ENCODE results near the gene PBX1. TPM values are rescaled to one million over a fixed set of nuclear protein-coding genes. Genes with fewer than 3 reads are reported as not detected.
A peak's percentile ranks its signal among the peaks of the same experiment; 100 is the strongest.

PBX1 gene
- total RNA-seq (2012; rRNA removed), result 13.7 and 14.2 TPM in 2 replicates

DNA sequence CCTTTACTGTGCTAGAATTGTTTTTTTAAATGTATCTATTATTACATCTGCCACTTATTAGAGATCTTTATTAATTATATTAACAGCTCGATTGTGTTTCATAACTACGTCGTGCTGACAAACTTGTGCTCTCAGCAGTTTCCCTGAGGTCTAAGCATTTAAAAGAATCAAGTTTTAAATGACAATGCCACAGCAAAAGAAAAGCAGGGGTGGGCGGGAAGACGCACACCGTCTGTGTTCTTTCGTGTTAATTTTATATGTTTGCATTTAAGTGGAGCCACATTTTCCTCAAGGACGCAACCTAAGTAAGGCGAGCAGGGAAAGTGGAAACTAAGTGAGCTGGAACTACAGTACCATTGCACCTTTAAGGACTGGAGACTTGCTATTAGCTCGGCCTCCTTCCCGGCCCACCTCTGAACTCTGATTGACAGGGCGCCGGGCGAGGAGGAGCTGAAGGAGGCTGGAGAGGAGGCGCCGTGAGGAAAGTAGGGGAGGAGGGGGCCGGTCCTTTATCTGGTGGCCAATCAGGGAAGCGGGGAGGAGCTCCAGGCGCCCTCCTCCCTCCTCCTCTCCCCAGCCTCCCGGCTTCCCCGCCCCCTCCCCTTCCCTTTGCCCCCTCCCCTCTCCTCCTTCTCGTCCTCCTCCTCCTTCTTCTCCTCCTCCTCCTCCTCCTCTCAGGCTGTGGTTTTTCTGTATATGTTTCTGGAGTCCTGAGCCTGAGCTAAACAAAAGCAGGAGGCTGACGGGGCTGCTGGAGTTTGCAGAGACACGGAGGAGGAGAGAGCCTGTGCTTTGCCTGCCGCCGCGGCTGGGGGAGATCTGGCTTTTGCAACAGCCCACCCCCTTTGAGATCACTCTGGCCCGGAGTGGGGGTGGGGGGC lies at the start of gene PBX1:
PBX1 (plus strand) TSS at position 724 of the 881 bp plus-strand sequence.
- Histone ChIP-seq H3K27me3 (ENCODE audit: control insufficient read depth, insufficient read depth, low read length) (no peaks in the 10 kb centered on the region), H3K36me3 (ENCODE audit: insufficient read depth, low read length) (no peaks in the 10 kb centered on the region), H3K9me3 (replicated peaks; ENCODE audit: low read length) (no peaks in the 10 kb centered on the region), H3K9ac (ENCODE audit: low read depth, low read length) (peak within 1 kb of the TSS; percentile 80), H3K4me1 (ENCODE audit: control insufficient read depth, insufficient read depth, low read length) (peaks cover 14% of the 10 kb centered on the region), H3K4me3 (ENCODE audit: low read length) (peak within 1 kb of the TSS; percentile 84), H3K4me2 (ENCODE audit: low read length) (peak within 1 kb of the TSS; percentile 89)

DNA sequence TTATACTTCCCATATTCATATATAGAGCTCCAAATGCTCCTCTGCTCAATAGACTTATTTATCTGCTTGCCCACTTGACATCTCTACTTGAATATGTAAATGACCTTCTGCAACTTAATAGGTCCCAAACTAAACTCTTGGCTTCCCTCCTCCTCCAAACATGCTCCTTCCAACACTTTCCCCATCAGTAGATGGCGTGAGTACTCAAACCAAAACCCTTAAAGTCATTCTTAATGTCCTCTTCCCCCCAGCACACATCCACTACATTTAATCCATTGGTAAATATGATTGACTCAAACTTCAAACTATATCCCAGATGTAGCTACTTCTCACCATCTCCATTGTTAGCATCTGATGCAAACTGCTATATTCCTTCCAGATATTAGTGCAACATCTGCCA lies 48.5 kb upstream of the PBX1 start:
- no peak overlapping the region for H3K4me3 ChIP-seq (ENCODE audit: low read length)
- H3K36me3 ChIP-seq (ENCODE audit: insufficient read depth, low read length), result no peaks in the 10 kb centered on the region
- no peak overlapping the region for H3K4me2 ChIP-seq (ENCODE audit: low read length)
- H3K4me1 ChIP-seq (ENCODE audit: control insufficient read depth, insufficient read depth, low read length), result no peaks in the 10 kb centered on the region
- no peak overlapping the region for H3K9ac ChIP-seq (ENCODE audit: low read depth, low read length)
- H3K27me3 ChIP-seq (ENCODE audit: control insufficient read depth, insufficient read depth, low read length), result peaks cover 5% of the 10 kb centered on the region
- H3K9me3 ChIP-seq (replicated peaks; ENCODE audit: low read length), result no peaks in the 10 kb centered on the region

GRCh38 chr1:164511001-164511705 lies 47.8 kb upstream of the PBX1 start:
- H3K36me3 ChIP-seq (ENCODE audit: insufficient read depth, low read length), result no peaks in the 10 kb centered on the region
- H3K9ac ChIP-seq (ENCODE audit: low read depth, low read length), result no peak overlapping the region
- H3K4me1 ChIP-seq (ENCODE audit: control insufficient read depth, insufficient read depth, low read length), result no peaks in the 10 kb centered on the region
- no peak overlapping the region for H3K4me3 ChIP-seq (ENCODE audit: low read length)
- H3K4me2 ChIP-seq (ENCODE audit: low read length), result no peak overlapping the region
- H3K9me3 ChIP-seq (replicated peaks; ENCODE audit: low read length), result no peaks in the 10 kb centered on the region
- peaks cover 12% of the 10 kb centered on the region for H3K27me3 ChIP-seq (ENCODE audit: control insufficient read depth, insufficient read depth, low read length)

DNA sequence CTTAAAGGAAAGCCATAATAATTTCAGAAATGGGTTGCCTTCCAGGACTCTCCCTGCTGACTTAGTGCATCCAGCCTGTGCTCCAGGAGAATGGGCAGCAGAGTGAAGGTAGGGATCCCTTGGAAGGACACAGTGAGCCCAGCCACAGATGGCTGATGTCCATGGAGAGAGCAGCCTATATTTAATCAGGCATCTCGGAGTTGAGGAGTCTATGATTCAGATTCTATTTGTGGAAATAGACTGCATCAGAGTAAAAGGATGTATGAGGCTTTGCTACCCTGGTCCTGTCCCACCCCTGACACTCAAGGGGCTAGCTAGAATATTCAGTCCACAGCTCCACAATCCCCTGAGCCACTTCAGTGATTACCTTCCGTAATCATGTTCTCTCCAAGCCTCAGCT lies 43.8 kb upstream of the PBX1 start:
- Histone ChIP-seq H3K4me2 (ENCODE audit: low read length) (no peak overlapping the region), H3K27me3 (ENCODE audit: control insufficient read depth, insufficient read depth, low read length) (peaks cover 17% of the 10 kb centered on the region), H3K4me1 (ENCODE audit: control insufficient read depth, insufficient read depth, low read length) (no peaks in the 10 kb centered on the region), H3K36me3 (ENCODE audit: insufficient read depth, low read length) (no peaks in the 10 kb centered on the region), H3K4me3 (ENCODE audit: low read length) (no peak overlapping the region), H3K9me3 (replicated peaks; ENCODE audit: low read length) (no peaks in the 10 kb centered on the region), H3K9ac (ENCODE audit: low read depth, low read length) (no peak overlapping the region)

DNA sequence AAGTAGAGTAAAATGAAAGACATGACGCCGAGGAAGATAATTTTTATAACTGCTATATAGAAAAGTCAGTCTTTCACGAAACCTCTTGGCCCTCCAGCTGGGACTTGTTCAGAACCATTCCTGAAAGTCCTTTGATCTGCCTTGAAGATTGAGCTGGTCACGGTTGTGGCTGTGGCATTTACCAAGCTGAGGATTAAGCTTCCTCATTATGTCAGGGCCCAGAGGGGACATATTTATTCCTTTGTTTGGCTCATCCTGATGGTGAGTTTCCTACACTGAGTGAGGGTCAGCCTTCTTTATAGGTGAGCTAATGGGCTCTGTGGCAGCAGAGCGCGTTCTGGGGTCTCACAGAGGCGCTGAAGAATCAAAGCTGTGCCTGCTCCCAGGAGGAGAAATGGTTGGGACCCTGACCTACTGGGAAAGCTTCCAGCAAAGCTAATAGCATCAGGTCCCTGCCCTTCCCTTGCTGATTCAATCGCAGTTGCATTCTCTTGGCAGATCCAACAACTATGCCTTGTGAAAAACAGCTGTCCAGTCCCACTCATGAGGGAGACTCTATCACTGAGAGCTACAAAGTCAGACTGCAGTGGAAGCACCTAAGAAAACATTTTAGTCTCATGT lies 43.2 kb upstream of the PBX1 start:
- Histone ChIP-seq H3K4me2 (ENCODE audit: low read length) (no peak overlapping the region), H3K36me3 (ENCODE audit: insufficient read depth, low read length) (no peaks in the 10 kb centered on the region), H3K9me3 (replicated peaks; ENCODE audit: low read length) (no peaks in the 10 kb centered on the region), H3K4me3 (ENCODE audit: low read length) (no peak overlapping the region), H3K9ac (ENCODE audit: low read depth, low read length) (no peak overlapping the region), H3K27me3 (ENCODE audit: control insufficient read depth, insufficient read depth, low read length) (peaks cover 17% of the 10 kb centered on the region), H3K4me1 (ENCODE audit: control insufficient read depth, insufficient read depth, low read length) (no peaks in the 10 kb centered on the region)

- no peak overlapping the region for H3K4me2 ChIP-seq (ENCODE audit: low read length)
- no peaks in the 10 kb centered on the region for H3K9me3 ChIP-seq (replicated peaks; ENCODE audit: low read length)
- no peaks in the 10 kb centered on the region for H3K36me3 ChIP-seq (ENCODE audit: insufficient read depth, low read length)
- no peak overlapping the region for H3K4me3 ChIP-seq (ENCODE audit: low read length)
- no peak overlapping the region for H3K9ac ChIP-seq (ENCODE audit: low read depth, low read length)
- no peaks in the 10 kb centered on the region for H3K4me1 ChIP-seq (ENCODE audit: control insufficient read depth, insufficient read depth, low read length)
- H3K27me3 ChIP-seq (ENCODE audit: control insufficient read depth, insufficient read depth, low read length), result peaks cover 17% of the 10 kb centered on the region
These were observed 42.4 kb upstream of the PBX1 start for GRCh38 chr1:164516591-164516990.

GRCh38 chr1:164518692-164519332 lies 40.2 kb upstream of the PBX1 start:
- Histone ChIP-seq H3K9ac (ENCODE audit: low read depth, low read length) (no peak overlapping the region), H3K4me2 (ENCODE audit: low read length) (no peak overlapping the region), H3K4me1 (ENCODE audit: control insufficient read depth, insufficient read depth, low read length) (no peaks in the 10 kb centered on the region), H3K9me3 (replicated peaks; ENCODE audit: low read length) (no peaks in the 10 kb centered on the region), H3K27me3 (ENCODE audit: control insufficient read depth, insufficient read depth, low read length) (peaks cover 17% of the 10 kb centered on the region), H3K4me3 (ENCODE audit: low read length) (no peak overlapping the region), H3K36me3 (ENCODE audit: insufficient read depth, low read length) (no peaks in the 10 kb centered on the region)

DNA sequence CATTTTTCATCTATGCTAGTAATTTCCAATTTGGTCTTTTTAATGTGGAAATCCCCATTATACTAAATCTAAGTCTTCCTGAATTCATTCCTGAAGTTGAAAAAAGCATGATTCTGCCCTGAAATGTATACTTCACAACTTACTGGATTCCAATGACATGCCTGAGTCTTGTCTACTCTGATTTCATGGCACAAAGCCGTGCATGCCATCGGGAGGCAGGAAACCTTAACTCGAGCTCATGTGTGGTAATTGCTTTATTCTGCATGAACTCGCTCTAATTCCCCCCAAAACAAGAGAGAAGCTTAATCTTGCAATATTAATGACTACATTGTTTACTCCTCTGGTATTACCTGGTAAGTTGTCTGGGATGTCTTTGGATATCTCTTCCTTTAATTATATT lies 39.6 kb upstream of the PBX1 start:
- Histone ChIP-seq H3K9me3 (replicated peaks; ENCODE audit: low read length) (no peaks in the 10 kb centered on the region), H3K27me3 (ENCODE audit: control insufficient read depth, insufficient read depth, low read length) (peaks cover 17% of the 10 kb centered on the region), H3K4me2 (ENCODE audit: low read length) (no peak overlapping the region), H3K9ac (ENCODE audit: low read depth, low read length) (no peak overlapping the region), H3K4me1 (ENCODE audit: control insufficient read depth, insufficient read depth, low read length) (no peaks in the 10 kb centered on the region), H3K4me3 (ENCODE audit: low read length) (no peak overlapping the region), H3K36me3 (ENCODE audit: insufficient read depth, low read length) (no peaks in the 10 kb centered on the region)

DNA sequence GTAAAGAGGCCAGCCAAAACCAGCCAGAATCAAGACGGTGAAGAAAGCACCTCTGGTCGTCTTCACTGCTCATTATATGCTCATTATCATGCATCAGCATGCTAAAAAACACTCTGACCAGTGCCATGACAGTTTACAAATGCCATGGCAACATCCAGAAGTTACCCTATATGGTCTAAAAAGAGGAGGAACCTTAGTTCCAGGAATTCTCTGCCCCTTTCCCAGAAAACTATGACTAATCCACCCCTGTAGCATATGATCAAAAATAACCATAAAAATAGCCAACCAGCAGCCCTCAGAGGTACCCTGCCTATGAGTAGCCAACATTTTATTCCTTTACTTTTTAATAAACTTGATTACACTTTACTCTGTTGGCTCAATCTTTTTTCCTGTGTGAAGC lies 34.2 kb upstream of the PBX1 start:
- H3K27me3 ChIP-seq (ENCODE audit: control insufficient read depth, insufficient read depth, low read length), result no peaks in the 10 kb centered on the region

DNA sequence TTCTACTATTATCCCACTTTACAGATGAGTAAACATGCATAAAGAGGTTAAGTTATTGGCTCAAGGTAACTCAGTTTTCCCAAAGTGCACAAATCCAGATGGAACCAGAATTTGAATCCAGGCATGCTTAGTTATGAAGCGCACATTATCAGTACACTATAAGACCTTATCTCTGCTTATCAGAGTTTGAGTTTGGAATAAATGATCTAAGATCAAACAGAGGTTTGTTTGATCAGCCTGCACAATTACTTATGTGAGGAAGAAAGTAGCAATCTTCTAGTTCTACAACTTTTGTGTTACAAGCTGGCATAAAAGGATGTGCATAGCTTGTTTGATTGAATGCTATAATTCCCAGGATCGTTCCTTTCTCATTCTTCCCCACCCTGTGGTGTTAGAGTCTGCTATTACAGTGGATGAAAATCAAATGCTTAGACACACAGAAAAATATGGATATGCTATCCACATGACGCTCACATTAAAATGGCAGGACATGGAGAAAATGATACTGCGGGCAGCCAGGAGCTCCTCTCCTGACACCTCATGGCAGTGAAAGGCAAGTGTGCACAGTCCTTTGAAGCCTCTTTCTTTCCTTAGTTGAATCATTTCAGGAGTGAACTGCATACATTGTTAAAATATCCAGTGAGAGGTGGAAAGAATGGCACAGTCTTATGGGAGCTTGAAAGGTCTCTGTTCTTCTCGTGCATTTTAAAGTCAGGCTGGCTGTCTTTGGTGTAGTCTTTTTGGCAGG lies 23.9 kb upstream of the PBX1 start:
- no peaks in the 10 kb centered on the region for H3K4me1 ChIP-seq (ENCODE audit: control insufficient read depth, insufficient read depth, low read length)
- H3K36me3 ChIP-seq (ENCODE audit: insufficient read depth, low read length), result no peaks in the 10 kb centered on the region
- no peaks in the 10 kb centered on the region for H3K9me3 ChIP-seq (replicated peaks; ENCODE audit: low read length)
- no peak overlapping the region for H3K4me3 ChIP-seq (ENCODE audit: low read length)
- H3K27me3 ChIP-seq (ENCODE audit: control insufficient read depth, insufficient read depth, low read length), result no peaks in the 10 kb centered on the region
- no peak overlapping the region for H3K9ac ChIP-seq (ENCODE audit: low read depth, low read length)
- H3K4me2 ChIP-seq (ENCODE audit: low read length), result no peak overlapping the region

More for the DNA sequence above, 34.2 kb upstream of the PBX1 start:
- no peaks in the 10 kb centered on the region for H3K36me3 ChIP-seq (ENCODE audit: insufficient read depth, low read length)
- no peak overlapping the region for H3K4me2 ChIP-seq (ENCODE audit: low read length)
- no peaks in the 10 kb centered on the region for H3K4me1 ChIP-seq (ENCODE audit: control insufficient read depth, insufficient read depth, low read length)
- H3K9me3 ChIP-seq (replicated peaks; ENCODE audit: low read length), result peaks cover 3% of the 10 kb centered on the region
- no peak overlapping the region for H3K9ac ChIP-seq (ENCODE audit: low read depth, low read length)
- no peak overlapping the region for H3K4me3 ChIP-seq (ENCODE audit: low read length)
